GM23338 (cell line): Measurements from ENCODE around the gene SLC22A4. TPM values are rescaled to one million over a fixed set of nuclear protein-coding genes. Genes with fewer than 3 reads are reported as not detected.

Experiments
- ATAC-seq: fragments of 200-7000 bp; cut with Tn5 transposase; 3 replicates; pipeline ENCODE4 v1.9.1; 2020
- DNase-seq: peaks from one replicate; pipeline ENCODE4 v3.0.0-alpha.2; 2015; ENCODE audit warnings: low spot score
- H2AFZ ChIP-seq: fragments of 200-600 bp; sonication (generic); 2 replicates; pipeline ENCODE4 v1.8.0; 2016; ENCODE audit warnings: antibody characterized with exemption, mild to moderate bottlenecking, moderate library complexity
- H3F3A ChIP-seq: fragments of 200-600 bp; sonication (generic); replicated peaks from 2 replicates; pipeline ENCODE4 v1.8.0; 2017; ENCODE audit warnings: antibody characterized with exemption, mixed run types, low read depth
- H3K27ac ChIP-seq: fragments of 200-600 bp; sonication (generic); 2 replicates; pipeline ENCODE4 v1.6.1; 2016; ENCODE audit warnings: low read depth
- H3K27me3 ChIP-seq: fragments of 200-600 bp; sonication (generic); 2 replicates; pipeline ENCODE4 v1.8.0; 2016; ENCODE audit warnings: mild to moderate bottlenecking, mixed run types, moderate library complexity; ENCODE audit not compliant: insufficient read depth
- H3K36me3 ChIP-seq: fragments of 200-600 bp; sonication (generic); 2 replicates; pipeline ENCODE4 v1.8.0; 2016; ENCODE audit warnings: mild to moderate bottlenecking; ENCODE audit not compliant: insufficient read depth
- H3K4me1 ChIP-seq: fragments of 200-600 bp; sonication (generic); 2 replicates; pipeline ENCODE4 v1.8.0; 2016; ENCODE audit warnings: mild to moderate bottlenecking, moderate library complexity; ENCODE audit not compliant: insufficient read depth
- H3K4me2 ChIP-seq: fragments of 200-600 bp; sonication (generic); 2 replicates; pipeline ENCODE4 v1.7.1; 2017; ENCODE audit warnings: mixed run types
- H3K4me3 ChIP-seq: fragments of 200-600 bp; sonication (generic); 2 replicates; pipeline ENCODE4 v1.6.1; 2016; ENCODE audit warnings: mixed run types
- H3K79me2 ChIP-seq: fragments of 200-600 bp; sonication (generic); replicated peaks from 2 replicates; pipeline ENCODE4 v1.8.0; 2017; ENCODE audit warnings: mild to moderate bottlenecking; ENCODE audit not compliant: insufficient read depth
- H3K9me2 ChIP-seq: fragments of 200-600 bp; sonication (generic); 2 replicates; pipeline ENCODE4 v1.8.0; 2017; ENCODE audit not compliant: insufficient read depth
- H4K20me1 ChIP-seq: fragments of 200-600 bp; sonication (generic); replicated peaks from 2 replicates; pipeline ENCODE4 v1.8.0; 2017; ENCODE audit warnings: mild to moderate bottlenecking; ENCODE audit not compliant: insufficient read depth
- H3K27ac Mint-ChIP-seq: 2 replicates; pipeline ENCODE4 v1.8.0; 2020; ENCODE audit warnings: inconsistent platforms, mild to moderate bottlenecking, moderate library complexity, mixed read lengths
- H3K27me3 Mint-ChIP-seq: 3 replicates; pipeline ENCODE4 v1.8.0; 2022; ENCODE audit warnings: low read depth, mild to moderate bottlenecking, moderate library complexity, mixed read lengths, inconsistent platforms; ENCODE audit not compliant: insufficient read depth, poor library complexity
- H3K36me3 Mint-ChIP-seq: 3 replicates; pipeline ENCODE4 v1.8.0; 2021; ENCODE audit warnings: low read depth, mild to moderate bottlenecking, inconsistent platforms, moderate library complexity, mixed read lengths
- H3K4me1 Mint-ChIP-seq: 3 replicates; pipeline ENCODE4 v1.8.0; 2020; ENCODE audit warnings: mild to moderate bottlenecking, inconsistent platforms, mixed read lengths
- H3K4me3 Mint-ChIP-seq: 3 replicates; pipeline ENCODE4 v1.8.0; 2021; ENCODE audit warnings: moderate library complexity, mild to moderate bottlenecking, inconsistent platforms, mixed read lengths
- H3K9me3 Mint-ChIP-seq: 3 replicates; pipeline ENCODE4 v1.8.0; 2020; ENCODE audit warnings: moderate library complexity, mild to moderate bottlenecking, inconsistent platforms, mixed read lengths
- CREB1 ChIP-seq: fragments of 250-450 bp; sonication (Bioruptor Pico); IDR thresholded peaks from 2 replicates; pipeline ENCODE4 v1.5.0; 2020; ENCODE audit warnings: low read depth, mild to moderate bottlenecking, moderate library complexity
- CTCF ChIP-seq, 2 experiments: fragments of 200-600 bp in 1 of 2; sonication (generic) in 1 of 2; conservative IDR thresholded peaks; 2 replicates each; pipeline versions ENCODE4 v1.5.1 to v1.6.1; 2016 to 2017; ENCODE audit warnings: antibody characterized with exemption in 2 of 2, low read depth in 2 of 2, mild to moderate bottlenecking in 2 of 2, moderate library complexity in 1 of 2
- ETS1 ChIP-seq: IDR thresholded peaks from 2 replicates; pipeline ENCODE4 v1.6.1; 2016; ENCODE audit warnings: antibody characterized with exemption
- EZH2 ChIP-seq: fragments of 200-600 bp; sonication (generic); IDR thresholded peaks from one replicate; pipeline ENCODE4 v1.8.0; 2017; ENCODE audit warnings: antibody characterized with exemption, mild to moderate bottlenecking, low read depth; ENCODE audit not compliant: unreplicated experiment
- EZH2phosphoT487 ChIP-seq: fragments of 200-600 bp; sonication (generic); IDR thresholded peaks from one replicate; pipeline ENCODE4 v1.8.1; 2018; ENCODE audit warnings: antibody characterized with exemption; ENCODE audit not compliant: unreplicated experiment
- JUNB ChIP-seq: IDR thresholded peaks from one replicate; pipeline ENCODE4 v1.6.1; 2016; ENCODE audit warnings: antibody characterized with exemption; ENCODE audit not compliant: unreplicated experiment
- NANOG ChIP-seq: IDR thresholded peaks from 2 replicates; pipeline ENCODE4 v1.6.1; 2016; ENCODE audit warnings: antibody characterized with exemption, borderline replicate concordance
- POLR2AphosphoS5 ChIP-seq: IDR thresholded peaks from 2 replicates; pipeline ENCODE4 v1.6.1; 2016; ENCODE audit warnings: antibody characterized with exemption, low read depth
- REST ChIP-seq: IDR thresholded peaks from one replicate; pipeline ENCODE4 v1.6.1; 2018; ENCODE audit warnings: antibody characterized with exemption; ENCODE audit not compliant: unreplicated experiment
- STAT1 ChIP-seq: IDR thresholded peaks from one replicate; pipeline ENCODE4 v1.6.1; 2016; ENCODE audit warnings: antibody characterized with exemption; ENCODE audit not compliant: unreplicated experiment
- ZNF114 ChIP-seq: fragments of 250-450 bp; sonication (Bioruptor Pico); IDR thresholded peaks from 2 replicates; pipeline ENCODE4 v1.5.0; 2020; ENCODE audit warnings: mild to moderate bottlenecking, moderate library complexity
- ZNF331 ChIP-seq: fragments of 250-450 bp; sonication (Bioruptor Pico); IDR thresholded peaks from 2 replicates; pipeline ENCODE4 v1.5.0; 2020; ENCODE audit warnings: low read depth, mild to moderate bottlenecking, moderate library complexity
- polyA plus RNA-seq: library from polyadenylated mRNA; unstranded; fragments of >200 nt; fragmentation: Nextera tagmentation; extraction: Ambion mirVana; gene quantifications from 2 replicates; pipeline ENCODE4 v1.2.1, GENCODE V29; 2016
- total RNA-seq: library from RNA; depleted of rRNA; stranded (reverse); fragments of >200 nt; shearing (Covaris generic); gene quantifications from 2 replicates; pipeline ENCODE4 v1.2.3, GENCODE V29; 2014

The SLC22A4 gene
- total and polyA plus RNA-seq, 2 experiments from 2014 or later = 0.28 to 0.40 TPM

GRCh38 chr5:132303589-132303988 lies 9.4 kb downstream of the SLC22A4 start:
- TF ChIP-seq ZNF331 (CRISPR knock-in tag) (no peak), STAT1 (no peak), ETS1 (no peak), NANOG (no peak), EZH2phosphoT487 (no peak)
- H3K4me2 ChIP-seq = no peak overlapping the region
- no peak overlapping the region for H3K27ac Mint-ChIP-seq
- H3K9me3 Mint-ChIP-seq = no peaks in the 10 kb centered on the region
- peaks cover 6% of the 10 kb centered on the region; the same call in 2 of the 3 replicates for H3K4me1 Mint-ChIP-seq
- H3K27ac ChIP-seq = no peak overlapping the region
- DNase-seq (no peak), ATAC-seq (no peak)
- H2AFZ ChIP-seq = no peak overlapping the region
- H4K20me1 ChIP-seq = no peaks in the 10 kb centered on the region
- H3K4me3 ChIP-seq = no peak overlapping the region
- H3K4me3 Mint-ChIP-seq = no peak overlapping the region
- no peaks in the 10 kb centered on the region; the same call in 1 of the 2 replicates for H3K9me2 ChIP-seq
- H3K27me3 ChIP-seq = no peaks in the 10 kb centered on the region
- no peaks in the 10 kb centered on the region for H3K36me3 ChIP-seq
- H3K36me3 Mint-ChIP-seq = no peaks in the 10 kb centered on the region
- H3K4me1 ChIP-seq = no peaks in the 10 kb centered on the region
- H3K79me2 ChIP-seq = no peaks in the 10 kb centered on the region
- no peaks in the 10 kb centered on the region for H3F3A ChIP-seq
- peaks cover 5% of the 10 kb centered on the region for H3K27me3 Mint-ChIP-seq

GRCh38 chr5:132305420-132305819 lies 11.2 kb downstream of the SLC22A4 start:
- no peaks in the 10 kb centered on the region for H3K79me2 ChIP-seq
- H3K4me3 Mint-ChIP-seq = no peak overlapping the region
- no peak overlapping the region for H2AFZ ChIP-seq
- no peak overlapping the region for H3K27ac Mint-ChIP-seq
- no peak overlapping the region for H3K4me2 ChIP-seq
- H3K9me2 ChIP-seq = no peaks in the 10 kb centered on the region; the same call in 1 of the 2 replicates
- no peaks in the 10 kb centered on the region for H4K20me1 ChIP-seq
- H3K27me3 Mint-ChIP-seq = peaks cover 5% of the 10 kb centered on the region
- H3K36me3 ChIP-seq = no peaks in the 10 kb centered on the region
- H3K36me3 Mint-ChIP-seq = no peaks in the 10 kb centered on the region
- no peaks in the 10 kb centered on the region for H3K27me3 ChIP-seq
- no peaks in the 10 kb centered on the region for H3K4me1 ChIP-seq
- H3F3A ChIP-seq = no peaks in the 10 kb centered on the region
- no peak overlapping the region for H3K4me3 ChIP-seq
- no peak for ATAC-seq
- no peak overlapping the region for H3K27ac ChIP-seq
- H3K9me3 Mint-ChIP-seq = no peaks in the 10 kb centered on the region
- TF ChIP-seq CTCF (conservative IDR thresholded peaks at IDR 0.05; ENCODE audit: low read depth in 2 of 2) (no peak), STAT1 (no peak), ETS1 (no peak), POLR2AphosphoS5 (no peak), REST (no peak), EZH2 (no peak), ZNF331 (CRISPR knock-in tag) (no peak), CREB1 (CRISPR knock-in tag) (no peak), JUNB (no peak), ZNF114 (CRISPR knock-in tag) (no peak)
- no peak for DNase-seq
- H3K4me1 Mint-ChIP-seq = peaks cover 6% of the 10 kb centered on the region; the same call in 2 of the 3 replicates
